GM12865 (cell line): Measurements from ENCODE around the gene RYR3.

Experiments used
- DNase-seq: peaks from one replicate; pipeline ENCODE4 v3.0.0; 2010; ENCODE audit warnings: low read depth
- H3K4me3 ChIP-seq: 2 replicates; pipeline ENCODE4 v1.5.1; 2011; ENCODE audit warnings: mild to moderate bottlenecking, low read depth, low read length, control low read depth
- TF ChIP-seq, protein P1 (sequence below): IDR thresholded peaks from 2 replicates; pipeline ENCODE4 v1.5.1; 2011; ENCODE audit warnings: low read length, control low read depth, low read depth, inconsistent platforms; ENCODE audit not compliant: insufficient read depth; ENCODE audit errors: missing control alignments

The RYR3 gene

DNA sequence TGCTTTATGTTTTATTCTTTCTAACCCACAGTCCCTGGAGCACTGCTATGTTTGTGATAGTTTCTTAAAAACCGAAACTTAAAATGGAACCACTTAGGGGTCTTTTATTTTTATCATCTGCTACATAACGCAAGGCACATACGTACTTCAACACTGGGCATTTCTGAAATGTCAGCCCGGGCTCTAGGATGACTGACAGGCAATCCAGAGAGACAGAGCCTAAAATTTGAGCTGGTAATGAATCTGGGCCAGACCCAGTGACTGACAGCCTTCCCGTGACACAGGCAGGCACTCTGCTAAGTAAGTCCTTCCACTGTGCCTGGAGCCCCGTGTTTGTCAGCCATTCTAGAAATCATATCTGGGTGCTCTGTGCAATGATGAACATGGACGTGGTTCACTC lies 84.6 kb downstream of the RYR3 start:
- no peak overlapping the region for H3K4me3 ChIP-seq
- DNase-seq, result no peak
- TF ChIP-seq, protein P1, sequence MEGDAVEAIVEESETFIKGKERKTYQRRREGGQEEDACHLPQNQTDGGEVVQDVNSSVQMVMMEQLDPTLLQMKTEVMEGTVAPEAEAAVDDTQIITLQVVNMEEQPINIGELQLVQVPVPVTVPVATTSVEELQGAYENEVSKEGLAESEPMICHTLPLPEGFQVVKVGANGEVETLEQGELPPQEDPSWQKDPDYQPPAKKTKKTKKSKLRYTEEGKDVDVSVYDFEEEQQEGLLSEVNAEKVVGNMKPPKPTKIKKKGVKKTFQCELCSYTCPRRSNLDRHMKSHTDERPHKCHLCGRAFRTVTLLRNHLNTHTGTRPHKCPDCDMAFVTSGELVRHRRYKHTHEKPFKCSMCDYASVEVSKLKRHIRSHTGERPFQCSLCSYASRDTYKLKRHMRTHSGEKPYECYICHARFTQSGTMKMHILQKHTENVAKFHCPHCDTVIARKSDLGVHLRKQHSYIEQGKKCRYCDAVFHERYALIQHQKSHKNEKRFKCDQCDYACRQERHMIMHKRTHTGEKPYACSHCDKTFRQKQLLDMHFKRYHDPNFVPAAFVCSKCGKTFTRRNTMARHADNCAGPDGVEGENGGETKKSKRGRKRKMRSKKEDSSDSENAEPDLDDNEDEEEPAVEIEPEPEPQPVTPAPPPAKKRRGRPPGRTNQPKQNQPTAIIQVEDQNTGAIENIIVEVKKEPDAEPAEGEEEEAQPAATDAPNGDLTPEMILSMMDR, result no peak

DNA sequence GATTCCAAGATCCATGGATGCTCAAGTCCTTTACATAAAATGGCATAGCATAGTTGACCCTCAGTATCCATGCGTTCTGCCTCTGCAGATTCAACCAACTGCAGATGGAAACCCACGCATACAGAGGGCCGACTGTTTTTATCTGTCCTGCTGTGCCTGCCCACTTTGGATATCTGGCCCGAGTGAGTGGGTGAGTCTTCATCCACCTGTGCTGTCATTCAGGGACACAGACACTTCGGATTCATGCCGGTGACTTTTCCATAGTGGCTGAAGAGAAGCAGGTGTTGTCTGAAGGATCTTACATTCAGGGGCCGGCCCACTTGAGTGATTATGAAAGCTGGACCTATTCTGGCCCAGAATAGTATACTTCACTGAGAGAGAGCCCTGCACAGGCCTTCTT lies 85.1 kb downstream of the RYR3 start:
- TF ChIP-seq, protein P1, result no peak
- DNase-seq, result no peak
- H3K4me3 ChIP-seq, result no peak overlapping the region

DNA sequence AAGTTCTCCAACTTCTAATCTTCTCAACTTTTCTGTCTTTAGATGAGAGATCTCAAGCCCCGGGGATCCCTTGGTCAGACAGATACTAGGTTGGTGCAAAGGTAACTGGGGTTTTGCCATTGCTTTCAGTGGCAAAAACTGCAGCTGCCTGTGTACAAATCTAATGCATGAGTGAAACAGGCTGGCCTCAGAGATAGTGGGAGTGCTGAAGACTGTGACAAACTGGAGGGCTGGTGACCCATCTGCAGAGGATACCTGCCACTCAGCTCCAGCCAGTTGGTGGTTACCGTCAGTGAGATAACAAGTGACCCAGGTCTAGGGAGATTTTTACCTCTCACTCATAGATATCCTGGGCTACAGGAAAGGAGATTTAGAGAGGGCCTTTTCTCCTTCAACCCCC lies 85.7 kb downstream of the RYR3 start:
- no peak overlapping the region for H3K4me3 ChIP-seq
- TF ChIP-seq, protein P1, result no peak

DNA sequence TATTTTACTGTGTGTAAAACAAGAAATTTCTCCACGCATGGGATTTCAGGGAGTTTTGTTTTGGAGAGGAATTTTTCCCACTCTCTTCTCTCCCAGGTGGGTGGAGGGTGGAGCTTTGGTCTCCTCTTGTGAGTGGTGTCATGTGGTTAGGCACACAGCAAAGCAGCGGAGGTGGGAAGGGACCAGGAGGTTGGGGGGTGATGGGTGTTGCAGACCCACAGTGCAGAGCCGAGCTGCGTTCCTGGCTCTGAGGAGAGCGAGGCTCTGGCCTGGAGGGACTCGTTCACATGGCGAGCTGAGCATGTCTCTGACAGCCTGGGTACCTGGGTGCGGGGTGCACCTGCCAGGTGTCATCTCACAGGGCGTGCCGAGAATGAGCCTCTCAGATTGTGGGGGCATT lies 87.8 kb downstream of the RYR3 start:
- H3K4me3 ChIP-seq, result no peak overlapping the region
- TF ChIP-seq, protein P1, result no peak
- no peak for DNase-seq

More for the DNA sequence above, 85.7 kb downstream of the RYR3 start:
- no peak for DNase-seq

DNA sequence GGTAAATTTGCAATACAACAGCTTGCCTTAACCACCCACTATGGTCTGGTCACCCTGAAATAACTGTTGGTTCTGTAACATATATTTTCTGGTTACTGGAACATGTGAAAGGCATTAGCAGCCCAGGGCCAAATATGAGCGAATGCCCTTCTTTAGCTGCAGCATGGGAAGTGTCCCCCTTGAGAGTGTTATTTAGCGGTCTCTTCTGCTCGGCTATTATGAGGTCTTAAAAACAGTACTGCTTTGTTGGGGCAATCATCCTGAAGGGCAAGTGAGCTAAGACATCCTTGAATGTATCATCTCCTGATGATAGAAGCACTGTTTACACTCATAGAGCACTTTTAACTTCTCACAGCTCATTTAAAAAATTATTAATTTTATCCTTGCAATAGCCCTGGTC lies 90.2 kb downstream of the RYR3 start:
- TF ChIP-seq, protein P1, result no peak
- H3K4me3 ChIP-seq, result no peak overlapping the region
- DNase-seq, result no peak

DNA sequence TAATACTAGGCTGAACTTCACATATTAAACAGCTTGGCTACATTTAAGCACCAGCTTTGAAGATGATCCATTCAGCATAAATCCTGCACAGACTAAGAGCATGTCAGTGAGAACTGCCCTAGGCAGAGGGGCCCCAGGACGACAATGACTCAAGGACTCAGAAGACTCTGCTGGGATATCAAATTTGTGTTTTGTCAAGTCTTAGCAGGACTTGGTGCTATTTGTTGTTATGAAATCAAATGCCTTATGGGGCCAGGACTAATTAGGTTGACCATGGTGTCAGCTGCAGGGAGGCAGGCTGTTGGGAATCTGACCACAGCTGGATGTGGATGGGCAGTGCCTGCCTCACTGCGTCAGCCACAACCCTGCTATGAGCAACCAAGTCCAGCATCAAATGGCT lies 91.8 kb downstream of the RYR3 start:
- no peak for DNase-seq
- no peak overlapping the region for H3K4me3 ChIP-seq
- TF ChIP-seq, protein P1, result no peak

DNA sequence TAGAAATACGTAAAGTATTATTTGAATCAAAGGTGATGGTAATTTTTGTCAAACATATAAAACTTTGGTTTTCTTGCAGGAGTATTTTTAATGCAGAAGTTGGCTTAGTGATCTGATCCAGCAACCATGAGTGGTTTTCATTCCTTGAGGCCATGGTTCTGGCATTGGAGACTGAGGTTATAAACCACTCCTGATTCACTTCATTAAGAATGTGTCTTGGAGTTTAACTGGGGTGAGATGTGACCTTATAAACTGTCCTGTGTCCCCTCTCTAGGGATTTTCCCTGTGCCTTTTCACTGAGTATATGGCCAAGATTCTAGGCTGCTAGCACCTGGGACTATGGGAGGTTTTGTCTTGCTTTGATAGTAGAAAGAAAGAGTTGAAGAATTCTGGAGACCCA lies 94.3 kb downstream of the RYR3 start:
- TF ChIP-seq, protein P1, result no peak
- H3K4me3 ChIP-seq, result no peak overlapping the region
- DNase-seq, result no peak
